Activated T-cell treated with anti-CD3 and anti-CD28 coated beads for 1 hour (primary cell): ENCODE data around the gene SPP2.

Experiments
- DNase-seq: peaks from one replicate; pipeline ENCODE4 v3.0.0-alpha.2; 2020; ENCODE audit warnings: low read depth

Gene SPP2

GRCh38 chr2:234050455-234051135, at the start of gene SPP2:
Gene SPP2, plus strand, starts transcription at chr2:234050702. Its CDS starts 85 bp downstream, at chr2:234050787.
- DNase-seq: no peak

GRCh38 chr2:234001380-234002160, 48.9 kb upstream of the SPP2 start:
- no peak for DNase-seq

- no peak for DNase-seq
Measured at GRCh38 chr2:234002281-234002680, 48.2 kb upstream of the SPP2 start.

- DNase-seq: no peak
Measured at GRCh38 chr2:234003972-234004617, 46.4 kb upstream of the SPP2 start.

GRCh38 chr2:234005126-234005525, 45.4 kb upstream of the SPP2 start:
- no peak for DNase-seq

- DNase-seq: no peak
Measured at GRCh38 chr2:234006501-234006900, 44.0 kb upstream of the SPP2 start.

- no peak for DNase-seq
Measured at GRCh38 chr2:234014427-234014826, 36.1 kb upstream of the SPP2 start.

GRCh38 chr2:234015861-234016260, 34.6 kb upstream of the SPP2 start:
- DNase-seq: no peak

- no peak for DNase-seq
Measured at GRCh38 chr2:234019896-234020295, 30.6 kb upstream of the SPP2 start.

GRCh38 chr2:234020332-234020731, 30.2 kb upstream of the SPP2 start:
- DNase-seq: no peak

- DNase-seq: no peak
Measured at GRCh38 chr2:234022424-234022823, 28.1 kb upstream of the SPP2 start.

- DNase-seq: no peak
Measured at GRCh38 chr2:234024304-234024703, 26.2 kb upstream of the SPP2 start.

GRCh38 chr2:234025466-234025865, 25.0 kb upstream of the SPP2 start:
- no peak for DNase-seq

GRCh38 chr2:234025891-234026401, 24.6 kb upstream of the SPP2 start:
- DNase-seq: no peak

- DNase-seq: no peak
Measured at GRCh38 chr2:234026693-234027254, 23.7 kb upstream of the SPP2 start.

GRCh38 chr2:234027641-234028040, 22.9 kb upstream of the SPP2 start:
- no peak for DNase-seq

- DNase-seq: no peak
Measured at GRCh38 chr2:234029150-234029733, 21.3 kb upstream of the SPP2 start.

- no peak for DNase-seq
Measured at GRCh38 chr2:234031207-234031606, 19.3 kb upstream of the SPP2 start.

- DNase-seq: no peak
Measured at GRCh38 chr2:234032279-234032856, 18.1 kb upstream of the SPP2 start.

- no peak for DNase-seq
Measured at GRCh38 chr2:234033174-234033573, 17.3 kb upstream of the SPP2 start.

GRCh38 chr2:234033885-234034284, 16.6 kb upstream of the SPP2 start:
- DNase-seq: no peak
